Stimulated activated CD8-positive, alpha-beta memory T cell treated with anti-CD3 and anti-CD28 coated beads, Interleukin-12 subunit alpha, Interleukin-12 subunit beta, amount 100 ng/mL, for 24 hours (primary cell): ENCODE data around the gene RPTN.
"Not testable (repeated sequence)": the region's sequence is repeated elsewhere in the genome, so short reads cannot be mapped to it uniquely, and the experiment has no call there.

Experiments
- DNase-seq: peaks from one replicate; pipeline ENCODE4 v3.0.0-alpha.2; 2020; ENCODE audit errors: extremely low read depth

Gene RPTN

GRCh38 chr1:152165286-152166077 lies 6.5 kb upstream of the RPTN start:
- no peak for DNase-seq

GRCh38 chr1:152164517-152165136 lies 5.6 kb upstream of the RPTN start:
- DNase-seq, result no peak

- no peak for DNase-seq
Measured at GRCh38 chr1:152162792-152163463, 3.9 kb upstream of the RPTN start.

- DNase-seq, result no peak
Measured at GRCh38 chr1:152160576-152160975, 1.5 kb upstream of the RPTN start.

GRCh38 chr1:152153996-152154395 lies 5.0 kb downstream of the RPTN start:
- no peak for DNase-seq

GRCh38 chr1:152151646-152152045 lies 7.4 kb downstream of the RPTN start:
- DNase-seq, result no peak

GRCh38 chr1:152148981-152149380 lies 10.0 kb downstream of the RPTN start:
- no peak for DNase-seq

- no peak for DNase-seq
Measured at GRCh38 chr1:152148051-152148450, 11.0 kb downstream of the RPTN start.

GRCh38 chr1:152145769-152146168 lies 13.3 kb downstream of the RPTN start:
- DNase-seq, result no peak

GRCh38 chr1:152144674-152145183 lies 14.3 kb downstream of the RPTN start:
- DNase-seq, result not testable (repeated sequence)

GRCh38 chr1:152143150-152143887 lies 15.7 kb downstream of the RPTN start:
- no peak for DNase-seq

GRCh38 chr1:152141971-152142584 lies 16.9 kb downstream of the RPTN start:
- no peak for DNase-seq

- DNase-seq, result no peak
Measured at GRCh38 chr1:152137215-152137614, 21.8 kb downstream of the RPTN start.

- no peak for DNase-seq
Measured at GRCh38 chr1:152130186-152130585, 28.8 kb downstream of the RPTN start.

GRCh38 chr1:152127673-152128072 lies 31.4 kb downstream of the RPTN start:
- DNase-seq, result no peak

GRCh38 chr1:152125834-152126443 lies 33.1 kb downstream of the RPTN start:
- DNase-seq, result no peak

GRCh38 chr1:152118915-152119314 lies 40.1 kb downstream of the RPTN start:
- DNase-seq, result no peak

GRCh38 chr1:152115344-152115743 lies 43.7 kb downstream of the RPTN start, which contains the start of gene TCHH:
TCHH (minus strand) TSS chr1:152115444; CDS start chr1:152114080, 1,364 bp downstream.
- no peak for DNase-seq

- no peak for DNase-seq
Measured at GRCh38 chr1:152112885-152113432, 46.1 kb downstream of the RPTN start.

- no peak for DNase-seq
Measured at GRCh38 chr1:152112101-152112884, 46.7 kb downstream of the RPTN start.
